Ishikawa (cell line): Measurements from ENCODE around the gene YIPF2.

ENCODE experiments used
- CEBPB ChIP-seq: IDR thresholded peaks from 2 replicates; pipeline ENCODE4 v1.6.1; 2012
- EGR1 ChIP-seq: IDR thresholded peaks from 2 replicates; pipeline ENCODE4 v1.6.1; 2012
- EP300 ChIP-seq: IDR thresholded peaks from 2 replicates; pipeline ENCODE4 v1.6.1; 2012; ENCODE audit warnings: borderline replicate concordance
- FOXM1 ChIP-seq: IDR thresholded peaks from 2 replicates; pipeline ENCODE4 v1.6.1; 2012; ENCODE audit warnings: low read depth, borderline replicate concordance
- MAX ChIP-seq: IDR thresholded peaks from 2 replicates; pipeline ENCODE4 v1.6.1; 2012
- RAD21 ChIP-seq: IDR thresholded peaks from 2 replicates; pipeline ENCODE4 v1.6.1; 2012; ENCODE audit warnings: low read depth
- REST ChIP-seq: IDR thresholded peaks from 2 replicates; pipeline ENCODE4 v1.6.1; 2012; ENCODE audit warnings: low read depth, mild to moderate bottlenecking
- TAF1 ChIP-seq: IDR thresholded peaks from 2 replicates; pipeline ENCODE4 v1.6.1; 2012; ENCODE audit warnings: low read depth, mild to moderate bottlenecking
- TEAD4 ChIP-seq: IDR thresholded peaks from 2 replicates; pipeline ENCODE4 v1.6.1; 2012
- YY1 ChIP-seq: IDR thresholded peaks from 2 replicates; pipeline ENCODE4 v1.6.1; 2012; ENCODE audit warnings: low read depth
- ZBTB7A ChIP-seq: IDR thresholded peaks from 2 replicates; pipeline ENCODE4 v1.6.1; 2012; ENCODE audit warnings: low read depth

DNA sequence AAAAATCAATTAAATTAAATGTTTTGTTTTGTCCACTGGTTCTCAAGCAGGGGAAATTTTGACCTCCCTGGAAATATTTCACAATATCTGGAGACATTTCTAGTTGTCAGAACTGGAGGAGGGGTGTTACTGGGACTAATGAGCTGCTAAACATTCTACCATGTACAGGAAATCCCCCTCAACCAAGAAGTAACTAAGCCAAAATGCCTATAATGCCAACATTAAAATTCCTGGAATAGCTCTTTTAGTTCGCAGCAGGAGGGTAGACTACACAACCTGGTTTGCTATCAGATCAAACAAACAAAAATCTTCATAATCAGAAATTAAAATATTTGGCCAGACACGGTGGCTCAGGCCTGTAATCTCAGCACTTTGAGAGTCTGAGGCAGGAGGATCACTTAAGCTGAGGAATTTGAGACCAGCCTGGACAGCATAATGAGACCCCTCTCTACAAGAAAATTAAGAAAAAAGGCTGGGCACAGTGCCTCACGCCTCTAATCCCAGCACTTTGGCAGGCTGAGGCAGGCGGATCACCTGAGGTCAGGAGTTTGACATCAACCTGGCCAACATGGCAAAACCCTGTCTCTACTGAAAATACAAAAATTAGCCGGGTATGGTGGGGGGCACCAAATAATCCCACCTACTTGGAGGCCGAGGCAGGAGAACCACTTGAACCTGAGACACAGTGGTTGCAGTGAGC lies 18.7 kb upstream of the YIPF2 start:
- TF ChIP-seq EP300 (peak; percentile 57; the same call in 1 of the 2 replicates), CEBPB (peak; percentile 85), MAX (no peak), YY1 (no peak), TAF1 (no peak), FOXM1 (no peak; the same call in 1 of the 2 replicates), RAD21 (no peak), ZBTB7A (0 out of 2 replicates have a peak, but pooled peaks have one; percentile 45), TEAD4 (peak; percentile 96), EGR1 (no peak), REST (no peak)
